ENCODE data around the gene SKIC8.

SKIC8 gene

GRCh38 chr15:78290222-78290621 lies 9.2 kb downstream of the SKIC8 start:
- DNase-seq: no peak

- no peak for DNase-seq
These were observed 14.7 kb downstream of the SKIC8 start for GRCh38 chr15:78284758-78285157.

- no peak for DNase-seq
These were observed 17.1 kb downstream of the SKIC8 start for GRCh38 chr15:78282324-78282723.

DNA sequence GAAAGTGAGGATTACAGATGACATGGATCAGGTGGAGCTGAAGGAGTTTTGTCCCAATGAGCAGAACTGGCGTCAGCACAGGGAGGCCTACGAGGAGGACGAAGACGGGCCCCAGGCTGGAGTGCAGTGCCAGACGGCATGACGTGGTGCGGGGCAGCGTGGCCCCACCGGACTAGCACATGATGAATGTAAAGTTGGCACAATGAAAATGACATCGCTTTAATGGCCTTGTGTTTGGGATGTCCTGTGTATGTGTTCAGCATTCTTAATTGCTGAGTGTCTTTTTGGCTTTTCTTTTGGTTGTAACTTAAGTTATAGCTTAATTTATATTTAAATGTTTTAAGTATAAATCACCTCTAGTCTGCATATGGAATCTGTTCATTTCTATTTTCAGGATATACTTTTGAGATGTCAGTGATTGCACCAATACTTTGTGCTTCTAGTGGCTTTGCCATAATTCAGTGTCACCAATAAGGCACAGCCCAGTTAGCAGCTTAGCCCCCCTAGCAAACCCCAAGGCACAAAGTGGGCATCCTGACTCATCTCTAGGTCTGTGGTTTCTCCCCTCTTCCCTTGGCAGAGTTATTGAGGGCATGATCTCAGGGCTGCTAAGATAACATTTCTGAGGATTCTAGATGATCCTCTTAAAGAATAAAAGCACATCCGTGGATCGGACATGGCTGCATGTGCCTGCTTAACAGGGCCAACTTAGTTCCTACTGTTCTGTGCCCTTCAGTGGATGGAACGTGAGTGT lies 18.9 kb downstream of the SKIC8 start:
- no peak for DNase-seq

- DNase-seq: no peak
These were observed 23.1 kb downstream of the SKIC8 start for GRCh38 chr15:78276064-78276943.

GRCh38 chr15:78274994-78275393 lies 24.4 kb downstream of the SKIC8 start:
- DNase-seq: no peak

- no peak for DNase-seq
These were observed 26.6 kb downstream of the SKIC8 start for GRCh38 chr15:78272776-78273175.

DNA sequence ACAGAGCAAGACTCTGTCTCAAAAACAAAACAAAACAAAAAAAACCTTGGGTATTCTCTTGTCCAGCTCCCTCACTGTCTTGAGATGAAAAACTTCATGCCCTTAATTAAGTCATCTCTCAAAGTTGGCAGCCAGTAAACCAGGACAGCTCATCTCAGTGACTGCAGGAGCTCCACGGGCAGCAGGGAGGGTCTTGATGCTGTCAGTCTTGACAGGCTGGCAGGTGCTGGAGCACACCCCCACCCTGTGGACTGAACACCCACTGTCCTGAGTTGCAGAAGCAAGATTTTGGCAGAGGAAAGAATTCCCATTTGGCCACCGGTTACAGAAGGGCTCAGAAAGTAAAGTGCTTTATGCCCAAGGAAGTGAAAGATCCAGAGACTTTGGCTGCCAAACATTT lies 27.1 kb downstream of the SKIC8 start:
- DNase-seq: no peak

- no peak for DNase-seq
These were observed 32.6 kb downstream of the SKIC8 start for GRCh38 chr15:78266806-78267205.

DNA sequence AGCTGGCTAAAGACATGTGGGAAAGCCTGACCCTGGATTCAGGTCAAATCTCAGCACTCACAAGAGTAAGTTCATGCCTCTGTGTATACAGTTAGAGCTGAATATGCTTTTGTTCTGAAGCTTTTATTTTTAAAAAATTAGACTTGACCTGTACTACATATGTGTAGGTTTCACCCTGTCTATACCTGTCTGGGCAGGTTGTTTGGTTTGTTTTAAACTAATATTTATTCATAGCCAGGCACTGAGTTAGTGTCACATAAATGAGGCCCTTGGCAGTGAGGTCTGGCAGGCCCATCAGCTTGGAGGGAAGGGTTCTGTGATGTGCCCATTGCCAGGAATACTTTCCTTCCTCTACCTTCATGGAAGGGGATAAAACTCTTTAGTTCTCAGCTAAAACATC lies 33.2 kb downstream of the SKIC8 start:
- DNase-seq: no peak

- no peak for DNase-seq
These were observed 33.6 kb downstream of the SKIC8 start for GRCh38 chr15:78265752-78266224.

GRCh38 chr15:78265137-78265460 lies 34.3 kb downstream of the SKIC8 start:
- DNase-seq: no peak

- no peak for DNase-seq
These were observed 34.9 kb downstream of the SKIC8 start, which contains the start of gene DNAJA4 for GRCh38 chr15:78264304-78265136. Gene DNAJA4 (plus strand): TSS chr15:78264562. CDS start chr15:78264764, 202 bp downstream.

- DNase-seq: no peak
These were observed 35.5 kb downstream of the SKIC8 start for GRCh38 chr15:78263907-78264303.

DNA sequence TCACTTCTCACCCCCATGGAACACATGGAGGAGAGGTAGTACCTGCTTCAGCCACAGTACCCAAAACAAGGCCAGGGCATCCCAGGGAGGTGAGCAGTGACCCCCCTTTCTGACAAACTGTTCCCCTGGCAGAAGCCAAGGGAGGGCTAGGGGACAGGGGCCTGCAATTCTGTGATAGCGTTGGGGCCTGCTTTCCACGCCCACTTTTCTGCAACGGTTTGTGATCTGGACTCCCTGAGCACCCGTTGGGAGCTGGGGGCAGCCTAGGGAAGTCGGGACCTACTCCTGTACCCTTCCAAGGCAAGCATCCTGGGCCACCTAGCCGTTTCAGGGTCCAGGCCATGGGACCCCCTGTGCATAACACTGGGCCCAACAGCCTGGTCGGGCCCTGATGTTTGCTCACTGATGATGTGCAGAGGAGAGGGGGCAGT lies 36.0 kb downstream of the SKIC8 start:
- no peak for DNase-seq

DNA sequence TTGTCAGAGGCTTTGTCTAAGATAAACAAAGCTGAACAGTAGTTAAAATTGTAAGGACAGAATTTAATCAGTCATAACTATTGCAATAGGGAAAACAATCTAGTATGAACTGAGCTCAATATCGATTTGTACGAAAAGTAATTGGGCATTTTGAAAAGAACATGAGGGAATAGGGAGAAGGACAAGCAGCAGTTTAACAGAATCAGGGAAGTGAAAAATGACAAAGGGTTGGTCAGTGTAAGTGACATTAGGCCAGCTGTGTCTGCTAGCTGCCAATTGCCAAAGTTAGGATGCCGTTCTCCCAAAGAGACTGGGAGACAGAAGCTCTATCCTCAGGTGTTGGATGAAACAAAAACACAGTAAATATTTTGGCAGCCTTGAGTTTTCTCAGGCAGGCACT lies 38.3 kb downstream of the SKIC8 start:
- no peak for DNase-seq

DNA sequence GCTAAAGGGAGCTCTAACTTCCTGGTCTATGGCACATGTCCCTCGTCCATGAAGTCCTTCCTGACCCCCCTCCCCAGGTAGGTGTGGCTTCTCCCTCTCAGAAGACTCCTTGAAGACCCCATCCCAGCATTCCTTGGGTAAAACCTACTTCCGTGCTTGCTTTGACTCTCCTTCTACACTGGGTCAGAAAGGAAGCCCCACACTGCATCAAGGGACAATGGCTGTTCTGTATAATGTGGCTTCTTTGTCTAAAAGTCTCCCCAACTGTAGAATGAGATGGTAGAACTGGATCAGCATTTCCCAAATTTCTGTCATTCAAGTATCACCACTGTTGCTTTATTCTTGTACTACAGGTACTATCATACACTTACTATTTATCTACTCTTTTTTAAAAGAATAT lies 38.9 kb downstream of the SKIC8 start:
- no peak for DNase-seq

DNA sequence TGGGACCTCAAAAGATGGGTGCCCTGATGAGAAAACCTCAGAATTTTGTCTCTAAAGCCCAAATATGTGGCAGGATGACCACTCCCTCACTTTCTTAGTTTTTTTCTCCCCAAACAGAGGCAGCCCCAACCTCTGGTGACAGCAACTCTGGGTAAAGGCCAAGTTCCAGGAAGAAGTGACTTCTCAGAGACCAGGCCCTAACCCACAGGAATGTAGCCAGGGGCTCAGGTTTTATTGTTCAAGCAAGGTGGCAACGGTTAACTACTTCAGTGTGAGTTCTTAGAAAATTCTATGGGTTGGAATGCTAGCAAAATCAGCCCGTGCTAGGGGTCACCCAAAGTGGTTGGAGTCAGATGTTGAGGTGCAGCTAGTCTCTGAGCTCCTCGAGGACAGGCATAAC lies 40.2 kb downstream of the SKIC8 start:
- no peak for DNase-seq

GRCh38 chr15:78257681-78258080 lies 41.7 kb downstream of the SKIC8 start:
- DNase-seq: no peak

GRCh38 chr15:78256044-78256437 lies 43.4 kb downstream of the SKIC8 start:
- DNase-seq: no peak

GRCh38 chr15:78255421-78256043 lies 43.9 kb downstream of the SKIC8 start:
- no peak for DNase-seq

- no peak for DNase-seq
These were observed 48.3 kb downstream of the SKIC8 start for GRCh38 chr15:78251136-78251535.

GRCh38 chr15:78249131-78249530 lies 50.3 kb downstream of the SKIC8 start:
- DNase-seq: no peak

All from NCI-H187 (cell line).